H9 (cell line): ENCODE data around the gene HPRT1. TPM values are rescaled to one million over a fixed set of nuclear protein-coding genes. Genes with fewer than 3 reads are reported as not detected.

Experiments used
- DNase-seq: peaks from one replicate; pipeline ENCODE4 v3.0.0-alpha.2; 2017
- H2AFZ ChIP-seq: one replicate; pipeline ENCODE4 v1.6.1; 2013; ENCODE audit warnings: mild to moderate bottlenecking, low read length, control low read depth, moderate library complexity
- H2AK5ac ChIP-seq: 2 replicates; pipeline ENCODE4 v1.6.1; 2013; ENCODE audit warnings: low read length, control low read depth, mixed read lengths; ENCODE audit not compliant: insufficient read length
- H2BK120ac ChIP-seq: one replicate; pipeline ENCODE4 v1.6.1; 2013; ENCODE audit warnings: low read depth, mild to moderate bottlenecking, low read length, control low read depth, inconsistent platforms; ENCODE audit not compliant: poor library complexity, severe bottlenecking
- H2BK12ac ChIP-seq: 2 replicates; pipeline ENCODE4 v1.6.1; 2013; ENCODE audit warnings: low read length, control low read depth, mixed read lengths, low read depth; ENCODE audit not compliant: insufficient read length
- H2BK15ac ChIP-seq: 2 replicates; pipeline ENCODE4 v1.6.1; 2013; ENCODE audit warnings: low read depth, low read length, control low read depth
- H2BK20ac ChIP-seq: one replicate; pipeline ENCODE4 v1.6.1; 2013; ENCODE audit warnings: low read depth, mild to moderate bottlenecking, low read length, control low read depth, inconsistent platforms; ENCODE audit not compliant: poor library complexity, severe bottlenecking
- H2BK5ac ChIP-seq: 2 replicates; pipeline ENCODE4 v1.6.1; 2013; ENCODE audit warnings: low read length, control low read depth, mixed read lengths; ENCODE audit not compliant: insufficient read length
- H3K14ac ChIP-seq: 2 replicates; pipeline ENCODE4 v1.6.1; 2013; ENCODE audit warnings: low read length, control low read depth; ENCODE audit not compliant: insufficient read depth
- H3K18ac ChIP-seq: 2 replicates; pipeline ENCODE4 v1.6.1; 2013; ENCODE audit warnings: low read depth, mild to moderate bottlenecking, mixed read lengths, low read length, control low read depth; ENCODE audit not compliant: insufficient read length
- H3K23ac ChIP-seq: 2 replicates; pipeline ENCODE4 v1.6.1; 2013; ENCODE audit warnings: low read length, control low read depth, mixed read lengths, low read depth; ENCODE audit not compliant: insufficient read length
- H3K23me2 ChIP-seq: 2 replicates; pipeline ENCODE4 v1.6.1; 2013; ENCODE audit warnings: low read depth, mild to moderate bottlenecking, mixed read lengths, low read length, control low read depth; ENCODE audit not compliant: insufficient read length, poor library complexity, severe bottlenecking
- H3K27ac ChIP-seq: 2 replicates; pipeline ENCODE4 v1.5.1; 2013; ENCODE audit warnings: low read length, control low read depth, mixed read lengths, low read depth; ENCODE audit not compliant: insufficient read length
- H3K27me3 ChIP-seq: 2 replicates; pipeline ENCODE4 v1.6.1; 2013; ENCODE audit warnings: low read length, control low read depth, inconsistent platforms; ENCODE audit not compliant: insufficient read depth
- H3K4ac ChIP-seq: 2 replicates; pipeline ENCODE4 v1.6.1; 2013; ENCODE audit warnings: low read depth, mild to moderate bottlenecking, control low read depth, inconsistent platforms, low read length, moderate library complexity
- H3K4me1 ChIP-seq: 2 replicates; pipeline ENCODE4 v1.6.1; 2013; ENCODE audit warnings: low read length, control low read depth, inconsistent platforms; ENCODE audit not compliant: insufficient read depth
- H3K4me2 ChIP-seq: 2 replicates; pipeline ENCODE4 v1.6.1; 2013; ENCODE audit warnings: low read length, control low read depth, mixed read lengths; ENCODE audit not compliant: insufficient read length, insufficient read depth
- H3K56ac ChIP-seq: 2 replicates; pipeline ENCODE4 v1.6.1; 2013; ENCODE audit warnings: low read depth, mild to moderate bottlenecking, mixed read lengths, low read length, control low read depth; ENCODE audit not compliant: insufficient read length
- H3K79me1 ChIP-seq: 2 replicates; pipeline ENCODE4 v1.6.1; 2013; ENCODE audit warnings: low read depth, mild to moderate bottlenecking, moderate library complexity, low read length, control low read depth, inconsistent platforms; ENCODE audit not compliant: insufficient read depth, poor library complexity, severe bottlenecking
- H3K79me2 ChIP-seq: 2 replicates; pipeline ENCODE4 v1.6.1; 2013; ENCODE audit warnings: low read length, control low read depth, inconsistent platforms; ENCODE audit not compliant: insufficient read depth
- H3K9ac ChIP-seq: 2 replicates; pipeline ENCODE4 v1.6.1; 2013; ENCODE audit warnings: low read length, control low read depth, mixed read lengths; ENCODE audit not compliant: insufficient read length; ENCODE audit errors: extremely low read depth
- H3K9me3 ChIP-seq: one replicate; pipeline ENCODE4 v1.6.1; 2013; ENCODE audit warnings: low read depth, low read length, inconsistent platforms; ENCODE audit not compliant: control insufficient read depth
- H3T11ph ChIP-seq: one replicate; pipeline ENCODE4 v1.6.1; 2013; ENCODE audit warnings: mild to moderate bottlenecking, low read length, control low read depth, inconsistent platforms
- H4K20me1 ChIP-seq: one replicate; pipeline ENCODE4 v1.6.1; 2013; ENCODE audit not compliant: control insufficient read depth, insufficient read length, insufficient read depth
- H4K5ac ChIP-seq: 2 replicates; pipeline ENCODE4 v1.6.1; 2013; ENCODE audit warnings: low read depth, mild to moderate bottlenecking, mixed read lengths, low read length, control low read depth; ENCODE audit not compliant: insufficient read length
- H4K8ac ChIP-seq: replicated peaks from 2 replicates; pipeline ENCODE4 v1.6.1; 2013; ENCODE audit warnings: low read length, control low read depth, mixed read lengths, low read depth; ENCODE audit not compliant: insufficient read length
- H4K91ac ChIP-seq: 2 replicates; pipeline ENCODE4 v1.6.1; 2013; ENCODE audit warnings: low read depth, mild to moderate bottlenecking, moderate library complexity, mixed read lengths, low read length, control low read depth; ENCODE audit not compliant: insufficient read length
- H3K27ac Mint-ChIP-seq, 3 experiments: 2 replicates in 2 of 3; 3 replicates in 1 of 3; pipeline ENCODE4 v1.8.0; 2020 to 2021; ENCODE audit warnings: mixed read lengths in 3 of 3, mild to moderate bottlenecking in 1 of 3, moderate library complexity in 1 of 3
- H3K27me3 Mint-ChIP-seq: 2 replicates; pipeline ENCODE4 v1.8.0; 2021; ENCODE audit warnings: low read depth, mild to moderate bottlenecking, moderate library complexity, mixed read lengths
- H3K36me3 Mint-ChIP-seq, 3 experiments: 2 replicates in 2 of 3; 3 replicates in 1 of 3; pipeline ENCODE4 v1.8.0; 2020 to 2021; ENCODE audit warnings: low read depth in 3 of 3, mixed read lengths in 3 of 3; ENCODE audit not compliant: insufficient read depth in 1 of 3
- H3K4me1 Mint-ChIP-seq, 2 experiments: 2 replicates each; pipeline ENCODE4 v1.8.0; 2020; ENCODE audit warnings: mixed read lengths in 2 of 2
- H3K4me3 Mint-ChIP-seq, 2 experiments: 2 replicates in 1 of 2; 3 replicates in 1 of 2; pipeline ENCODE4 v1.8.0; 2020 to 2021; ENCODE audit warnings: mild to moderate bottlenecking in 2 of 2, mixed read lengths in 2 of 2, moderate library complexity in 1 of 2
- H3K9me3 Mint-ChIP-seq, 2 experiments: 2 replicates in 1 of 2; 3 replicates in 1 of 2; pipeline ENCODE4 v1.8.0; 2020; ENCODE audit warnings: mild to moderate bottlenecking in 2 of 2, mixed read lengths in 2 of 2, moderate library complexity in 1 of 2
- CTCF ChIP-seq: fragments of 200-600 bp; sonication (generic); conservative IDR thresholded peaks from 3 replicates; pipeline ENCODE4 v1.8.0; 2021; ENCODE audit warnings: antibody characterized with exemption, mild to moderate bottlenecking
- WGBS: extraction: QIAGEN DNeasy Blood & Tissue Kit; methylation state at CpG from one replicate; pipeline ENCODE4 v1.1.7; 2013; ENCODE audit warnings: missing lambda C conversion rate, low lambda C conversion rate, mixed read lengths; ENCODE audit not compliant: insufficient read length; ENCODE audit errors: extremely low coverage; 5-methylcytosine and 5-hydroxymethylcytosine counted together
- total RNA-seq: library from RNA; stranded (reverse); gene quantifications from 2 replicates; pipeline ENCODE4 v1.2.1, GENCODE V29; 2021

HPRT1 gene
- total RNA-seq, 1 experiment from 2014 or later: 39.2 TPM

DNA sequence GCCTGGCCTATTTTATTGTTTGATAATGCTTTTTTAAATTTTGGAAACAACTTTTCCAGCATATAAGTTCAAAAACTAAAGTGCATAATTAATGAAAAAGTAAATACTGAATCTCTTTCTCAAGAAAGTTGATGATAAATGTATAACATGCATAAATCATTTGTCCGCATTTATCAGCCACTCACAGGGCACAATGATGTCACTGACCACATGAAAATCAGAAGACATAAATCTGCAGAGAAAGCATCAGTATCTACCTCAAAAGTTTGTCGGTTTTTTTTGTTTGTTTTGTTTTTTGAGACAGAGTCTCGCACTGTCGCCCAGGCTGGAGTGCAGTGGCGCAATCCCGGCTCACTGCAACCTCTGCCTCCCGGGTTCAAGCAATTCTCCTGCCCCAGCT is 5.5 kb upstream of the HPRT1 start:
- WGBS: no CpG with 5 or more reads among the region's 7 CpGs
- H3K4me1 Mint-ChIP-seq: no peaks in the 10 kb centered on the region
- no peaks in the 10 kb centered on the region; a peak in 1 of 7 replicates for H3K36me3 Mint-ChIP-seq

More for the DNA sequence above, 5.5 kb upstream of the HPRT1 start:
- H3K79me1 ChIP-seq: no peaks in the 10 kb centered on the region
- no peak for TF ChIP-seq CTCF
- H2AFZ ChIP-seq: no peak overlapping the region
- no peaks in the 10 kb centered on the region for H4K20me1 ChIP-seq
- H3K4me1 ChIP-seq: no peaks in the 10 kb centered on the region
- no peaks in the 10 kb centered on the region for H3K9me3 ChIP-seq
- H2BK120ac ChIP-seq: no peak overlapping the region
- H3K56ac ChIP-seq: no peak overlapping the region
- H3K4me3 Mint-ChIP-seq: no peak overlapping the region
- DNase-seq: no peak
- no peak overlapping the region for H2AK5ac ChIP-seq
- H2BK20ac ChIP-seq: no peak overlapping the region
- H3K27me3 ChIP-seq: no peaks in the 10 kb centered on the region
- no peak overlapping the region for H2BK5ac ChIP-seq
- no peak overlapping the region for H3T11ph ChIP-seq
- no peak overlapping the region for H4K91ac ChIP-seq
- H3K27ac Mint-ChIP-seq: no peak overlapping the region
- H2BK12ac ChIP-seq: no peak overlapping the region
- no peak overlapping the region for H4K5ac ChIP-seq
- no peak overlapping the region for H3K4me2 ChIP-seq
- H3K14ac ChIP-seq: no peak overlapping the region
- H3K4ac ChIP-seq: no peak overlapping the region
- no peak overlapping the region for H3K23ac ChIP-seq
- H3K9me3 Mint-ChIP-seq: peaks cover 3 to 52% of the 10 kb centered on the region in 2 experiments; a peak in 3 of 5 replicates
- H3K79me2 ChIP-seq: no peaks in the 10 kb centered on the region
- no peak overlapping the region for H3K27ac ChIP-seq
- no peaks in the 10 kb centered on the region for H3K23me2 ChIP-seq
- no peaks in the 10 kb centered on the region for H3K27me3 Mint-ChIP-seq
- H2BK15ac ChIP-seq: no peak overlapping the region
- H4K8ac ChIP-seq: no peak overlapping the region
- no peak overlapping the region for H3K9ac ChIP-seq
- H3K18ac ChIP-seq: no peak overlapping the region
